Neuron (in vitro differentiated cells): ENCODE results near the gene CNBP.
"Not testable (repeated sequence)": the region's sequence is repeated elsewhere in the genome, so short reads cannot be mapped to it uniquely, and the experiment has no call there.

ENCODE experiments used
- H2AFZ ChIP-seq: one replicate; pipeline ENCODE4 v1.6.1; 2013; ENCODE audit warnings: low read depth, mild to moderate bottlenecking, inconsistent platforms, low read length, moderate library complexity
- H3K27me3 ChIP-seq: one replicate; pipeline ENCODE4 v1.6.1; 2013; ENCODE audit warnings: low read length; ENCODE audit not compliant: insufficient read depth
- H3K36me3 ChIP-seq: one replicate; pipeline ENCODE4 v1.6.1; 2013; ENCODE audit warnings: low read length; ENCODE audit not compliant: insufficient read depth
- H3K4me1 ChIP-seq: one replicate; pipeline ENCODE4 v1.6.1; 2013; ENCODE audit warnings: low read length; ENCODE audit not compliant: insufficient read depth
- H3K4me3 ChIP-seq: 2 replicates; pipeline ENCODE4 v1.5.1; 2013; ENCODE audit warnings: mild to moderate bottlenecking, low read length, moderate library complexity
- H3K9me3 ChIP-seq: one replicate; pipeline ENCODE4 v1.6.1; 2013; ENCODE audit warnings: low read length

CNBP gene

GRCh38 chr3:129139911-129140310, 43.8 kb downstream of the CNBP start:
- H2AFZ ChIP-seq = no peak overlapping the region
- no peaks in the 10 kb centered on the region for H3K4me1 ChIP-seq
- no peaks in the 10 kb centered on the region for H3K27me3 ChIP-seq
- no peaks in the 10 kb centered on the region for H3K9me3 ChIP-seq
- no peak overlapping the region for H3K4me3 ChIP-seq
- H3K36me3 ChIP-seq = peaks cover 46% of the 10 kb centered on the region

GRCh38 chr3:129136275-129136674, 47.4 kb downstream of the CNBP start:
- H3K4me1 ChIP-seq, H3K27me3 ChIP-seq, H2AFZ ChIP-seq, H3K4me3 ChIP-seq, H3K9me3 ChIP-seq: not testable (repeated sequence)
- peaks cover 53% of the 10 kb centered on the region for H3K36me3 ChIP-seq

GRCh38 chr3:129132097-129132866, 51.4 kb downstream of the CNBP start:
- Histone ChIP-seq H2AFZ (no peak overlapping the region), H3K4me3 (no peak overlapping the region), H3K27me3 (no peaks in the 10 kb centered on the region), H3K4me1 (no peaks in the 10 kb centered on the region), H3K9me3 (no peaks in the 10 kb centered on the region), H3K36me3 (peaks cover 60% of the 10 kb centered on the region)

- Histone ChIP-seq H2AFZ (no peak overlapping the region), H3K4me1 (no peaks in the 10 kb centered on the region), H3K9me3 (no peaks in the 10 kb centered on the region), H3K27me3 (no peaks in the 10 kb centered on the region), H3K4me3 (no peak overlapping the region), H3K36me3 (peaks cover 63% of the 10 kb centered on the region)
Observed at GRCh38 chr3:129131465-129132088, 52.1 kb downstream of the CNBP start.

- H3K27me3 ChIP-seq = no peaks in the 10 kb centered on the region
- no peaks in the 10 kb centered on the region for H3K9me3 ChIP-seq
- H2AFZ ChIP-seq = no peak overlapping the region
- H3K36me3 ChIP-seq = peaks cover 63% of the 10 kb centered on the region
- H3K4me3 ChIP-seq = no peak overlapping the region
- H3K4me1 ChIP-seq = no peaks in the 10 kb centered on the region
Observed at GRCh38 chr3:129130291-129130813, 53.3 kb downstream of the CNBP start.

- no peaks in the 10 kb centered on the region for H3K4me1 ChIP-seq
Observed at GRCh38 chr3:129128357-129129155, 55.1 kb downstream of the CNBP start.

GRCh38 chr3:129126726-129127280, 56.9 kb downstream of the CNBP start:
- H3K9me3 ChIP-seq = no peaks in the 10 kb centered on the region
- no peak overlapping the region for H3K4me3 ChIP-seq
- no peaks in the 10 kb centered on the region for H3K27me3 ChIP-seq
- no peak overlapping the region for H2AFZ ChIP-seq
- peaks cover 37% of the 10 kb centered on the region for H3K36me3 ChIP-seq
- H3K4me1 ChIP-seq = no peaks in the 10 kb centered on the region

More at GRCh38 chr3:129128357-129129155, 55.1 kb downstream of the CNBP start:
- H2AFZ ChIP-seq = no peak overlapping the region
- H3K27me3 ChIP-seq = no peaks in the 10 kb centered on the region
- H3K4me3 ChIP-seq = no peak overlapping the region
- no peaks in the 10 kb centered on the region for H3K9me3 ChIP-seq
- peaks cover 48% of the 10 kb centered on the region for H3K36me3 ChIP-seq

GRCh38 chr3:129123314-129124060, 60.2 kb downstream of the CNBP start:
- H3K9me3 ChIP-seq = no peaks in the 10 kb centered on the region
- no peak overlapping the region for H3K4me3 ChIP-seq
- H2AFZ ChIP-seq = no peak overlapping the region
- no peaks in the 10 kb centered on the region for H3K27me3 ChIP-seq
- peaks cover 20% of the 10 kb centered on the region for H3K4me1 ChIP-seq
- H3K36me3 ChIP-seq = peaks cover 8% of the 10 kb centered on the region

- H3K4me1 ChIP-seq = peaks cover 23% of the 10 kb centered on the region
- H3K36me3 ChIP-seq = peaks cover 6% of the 10 kb centered on the region
- no peak overlapping the region for H3K4me3 ChIP-seq
- no peaks in the 10 kb centered on the region for H3K9me3 ChIP-seq
- H3K27me3 ChIP-seq = no peaks in the 10 kb centered on the region
- H2AFZ ChIP-seq = no peak overlapping the region
Observed at GRCh38 chr3:129122412-129123011, 61.2 kb downstream of the CNBP start.

- Histone ChIP-seq H3K4me3 (peak within 1 kb of the TSS; percentile 83), H3K9me3 (no peaks in the 10 kb centered on the region), H2AFZ (peak within 1 kb of the TSS; percentile 54)
Observed at GRCh38 chr3:129121792-129122411, 61.8 kb downstream of the CNBP start, which contains the start of gene RAB43. RAB43 (minus strand) TSS chr3:129121804; CDS start chr3:129121489, 315 bp downstream.

GRCh38 chr3:129121016-129121791, 62.5 kb downstream of the CNBP start:
- no peaks in the 10 kb centered on the region for H3K27me3 ChIP-seq
- H3K9me3 ChIP-seq = no peaks in the 10 kb centered on the region
- no peaks in the 10 kb centered on the region for H3K36me3 ChIP-seq
- peak overlapping the region; percentile 83 for H3K4me3 ChIP-seq
- peaks cover 27% of the 10 kb centered on the region for H3K4me1 ChIP-seq
- H2AFZ ChIP-seq = peak overlapping the region; percentile 54

More at GRCh38 chr3:129121792-129122411, 61.8 kb downstream of the CNBP start, which contains the start of gene RAB43:
- no peaks in the 10 kb centered on the region for H3K27me3 ChIP-seq
- peaks cover 2% of the 10 kb centered on the region for H3K36me3 ChIP-seq
- peaks cover 23% of the 10 kb centered on the region for H3K4me1 ChIP-seq
